GM12865 (cell line): ENCODE measurements around the gene GATA1.

Experiments
- DNase-seq: peaks from one replicate; pipeline ENCODE4 v3.0.0; 2010; ENCODE audit warnings: low read depth
- H3K4me3 ChIP-seq: 2 replicates; pipeline ENCODE4 v1.5.1; 2011; ENCODE audit warnings: mild to moderate bottlenecking, low read depth, low read length, control low read depth
- TF ChIP-seq, protein P1 (sequence below): IDR thresholded peaks from 2 replicates; pipeline ENCODE4 v1.5.1; 2011; ENCODE audit warnings: low read length, control low read depth, low read depth, inconsistent platforms; ENCODE audit not compliant: insufficient read depth; ENCODE audit errors: missing control alignments

Gene GATA1

DNA sequence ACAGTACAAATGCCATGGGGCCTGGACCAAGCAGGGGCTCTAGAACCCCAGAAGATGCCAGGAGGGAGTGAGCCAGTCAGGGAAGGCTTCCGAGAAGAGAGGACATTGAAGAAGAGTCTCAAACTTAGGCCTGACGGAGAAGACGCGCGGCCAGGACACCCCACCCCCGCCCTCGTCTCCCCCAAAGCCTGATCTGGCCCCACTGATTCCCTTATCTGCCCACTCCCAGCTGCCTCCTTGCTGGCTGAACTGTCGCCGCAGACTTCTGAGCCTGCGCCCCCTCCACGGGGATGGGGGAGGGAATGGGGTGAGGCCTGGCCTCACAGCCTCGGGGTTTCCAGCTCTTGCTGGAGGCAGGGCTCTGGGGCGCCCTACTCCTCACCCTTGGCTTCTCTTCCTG lies 3.6 kb upstream of the GATA1 start:
- no peak for DNase-seq
- TF ChIP-seq, protein P1, sequence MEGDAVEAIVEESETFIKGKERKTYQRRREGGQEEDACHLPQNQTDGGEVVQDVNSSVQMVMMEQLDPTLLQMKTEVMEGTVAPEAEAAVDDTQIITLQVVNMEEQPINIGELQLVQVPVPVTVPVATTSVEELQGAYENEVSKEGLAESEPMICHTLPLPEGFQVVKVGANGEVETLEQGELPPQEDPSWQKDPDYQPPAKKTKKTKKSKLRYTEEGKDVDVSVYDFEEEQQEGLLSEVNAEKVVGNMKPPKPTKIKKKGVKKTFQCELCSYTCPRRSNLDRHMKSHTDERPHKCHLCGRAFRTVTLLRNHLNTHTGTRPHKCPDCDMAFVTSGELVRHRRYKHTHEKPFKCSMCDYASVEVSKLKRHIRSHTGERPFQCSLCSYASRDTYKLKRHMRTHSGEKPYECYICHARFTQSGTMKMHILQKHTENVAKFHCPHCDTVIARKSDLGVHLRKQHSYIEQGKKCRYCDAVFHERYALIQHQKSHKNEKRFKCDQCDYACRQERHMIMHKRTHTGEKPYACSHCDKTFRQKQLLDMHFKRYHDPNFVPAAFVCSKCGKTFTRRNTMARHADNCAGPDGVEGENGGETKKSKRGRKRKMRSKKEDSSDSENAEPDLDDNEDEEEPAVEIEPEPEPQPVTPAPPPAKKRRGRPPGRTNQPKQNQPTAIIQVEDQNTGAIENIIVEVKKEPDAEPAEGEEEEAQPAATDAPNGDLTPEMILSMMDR = no peak

DNA sequence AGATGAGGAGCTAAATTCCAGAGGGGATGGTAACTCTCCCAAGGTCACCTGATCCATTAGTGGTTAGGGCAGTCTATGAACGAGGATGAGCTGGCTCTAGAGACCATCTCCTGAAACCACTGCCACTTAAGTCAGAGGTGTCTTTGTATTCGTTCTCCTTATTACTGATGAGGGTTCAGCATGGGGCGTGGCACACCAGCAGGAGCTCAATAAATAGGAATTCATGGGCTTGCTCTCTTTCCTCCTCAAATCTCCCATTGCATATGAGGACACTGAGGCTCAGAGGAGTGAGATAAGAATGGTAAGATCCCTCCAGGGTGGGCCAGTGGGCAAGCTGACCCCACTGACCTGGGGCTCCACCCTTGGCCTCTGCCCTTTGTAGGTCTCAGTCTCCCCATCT lies 1.7 kb upstream of the GATA1 start:
- TF ChIP-seq, protein P1 = no peak
- no peak overlapping the region for H3K4me3 ChIP-seq
- DNase-seq = no peak

More for the DNA sequence above, 3.6 kb upstream of the GATA1 start:
- H3K4me3 ChIP-seq = no peak overlapping the region

DNA sequence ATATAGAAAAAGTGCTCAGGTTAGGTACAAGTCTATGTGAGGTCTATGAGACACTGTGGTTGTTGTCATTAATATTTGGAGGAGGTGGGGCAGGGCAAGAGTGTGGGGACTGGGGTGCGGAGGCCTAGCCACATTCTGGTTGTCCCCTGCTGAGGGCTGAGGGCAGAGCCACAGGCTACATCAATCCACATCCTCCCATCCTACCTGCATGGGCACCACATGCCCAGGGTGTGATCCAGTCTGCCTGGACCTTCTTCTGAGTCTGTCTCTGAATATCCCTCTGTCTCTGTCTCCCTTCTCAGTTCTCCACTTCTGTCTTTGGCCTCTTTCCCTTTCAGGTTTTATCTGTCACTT lies 1.2 kb upstream of the GATA1 start:
- no peak overlapping the region for H3K4me3 ChIP-seq
- TF ChIP-seq, protein P1 = no peak
- DNase-seq = no peak

DNA sequence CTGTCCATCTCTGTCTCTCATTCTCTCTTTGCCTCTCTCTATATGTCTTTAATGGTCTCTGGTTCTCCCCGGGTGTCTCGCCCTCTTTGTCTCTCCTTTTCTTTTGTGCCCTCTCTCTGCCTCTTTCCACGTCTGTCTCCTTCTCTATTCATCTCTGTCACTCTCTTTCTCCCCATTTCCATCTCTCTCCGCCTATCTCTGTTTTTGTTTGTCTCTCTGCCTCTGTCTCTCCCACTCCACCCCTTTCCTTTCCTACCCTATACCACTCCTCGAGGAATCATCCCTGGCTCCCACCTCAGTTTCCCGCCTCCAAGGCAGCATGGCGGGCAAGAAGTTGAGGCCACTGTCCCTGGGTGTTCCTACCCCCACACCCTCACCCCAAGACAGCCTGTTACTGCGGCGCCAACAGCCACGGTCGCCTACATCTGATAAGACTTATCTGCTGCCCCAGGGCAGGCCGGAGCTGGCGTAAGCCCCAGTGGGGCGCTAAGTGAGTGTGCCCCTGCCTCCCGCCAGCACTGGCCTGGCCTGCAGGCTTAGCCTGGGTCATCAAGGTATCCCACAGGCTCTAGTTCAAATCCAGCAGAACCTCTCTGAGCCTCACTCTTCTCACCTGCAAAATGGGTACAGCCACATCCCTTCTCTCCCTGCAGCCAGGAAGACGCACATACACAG lies 713 bp upstream of the GATA1 start:
- DNase-seq = no peak
- no peak overlapping the region for H3K4me3 ChIP-seq
- TF ChIP-seq, protein P1 = no peak

DNA sequence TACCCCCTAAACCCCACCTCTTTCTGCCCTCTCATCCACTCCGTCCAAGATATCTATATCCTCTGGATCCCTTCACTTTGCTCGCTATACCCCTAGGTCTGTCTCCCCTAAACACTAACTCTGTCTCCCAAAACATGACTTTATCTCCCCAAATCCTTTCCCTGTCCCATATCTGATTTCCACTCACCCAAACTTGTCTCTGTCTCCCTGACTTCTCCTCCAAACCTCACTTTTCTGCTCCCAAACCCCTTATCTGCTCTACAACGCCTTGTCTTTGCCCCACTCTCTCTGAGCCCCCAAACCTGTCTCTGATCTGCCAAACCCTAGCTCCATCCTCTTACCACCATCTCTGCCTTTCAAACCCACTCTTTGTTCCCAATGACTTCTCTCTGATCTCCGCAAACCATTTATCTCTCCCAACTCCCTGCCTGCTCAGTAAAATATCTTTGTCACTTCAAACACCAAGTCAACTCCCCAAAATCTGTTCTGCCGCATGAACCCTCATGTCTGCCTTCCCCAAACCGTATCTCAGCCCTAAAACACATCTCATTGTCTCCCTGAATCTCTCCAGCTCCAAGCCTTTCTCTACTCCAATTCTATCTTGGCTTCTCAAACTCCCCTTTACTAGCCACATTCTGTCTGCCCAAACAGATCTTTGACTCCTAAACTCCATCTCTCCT lies 575 bp downstream of the GATA1 start:
- no peak overlapping the region for H3K4me3 ChIP-seq
- TF ChIP-seq, protein P1 = no peak
- DNase-seq = no peak

DNA sequence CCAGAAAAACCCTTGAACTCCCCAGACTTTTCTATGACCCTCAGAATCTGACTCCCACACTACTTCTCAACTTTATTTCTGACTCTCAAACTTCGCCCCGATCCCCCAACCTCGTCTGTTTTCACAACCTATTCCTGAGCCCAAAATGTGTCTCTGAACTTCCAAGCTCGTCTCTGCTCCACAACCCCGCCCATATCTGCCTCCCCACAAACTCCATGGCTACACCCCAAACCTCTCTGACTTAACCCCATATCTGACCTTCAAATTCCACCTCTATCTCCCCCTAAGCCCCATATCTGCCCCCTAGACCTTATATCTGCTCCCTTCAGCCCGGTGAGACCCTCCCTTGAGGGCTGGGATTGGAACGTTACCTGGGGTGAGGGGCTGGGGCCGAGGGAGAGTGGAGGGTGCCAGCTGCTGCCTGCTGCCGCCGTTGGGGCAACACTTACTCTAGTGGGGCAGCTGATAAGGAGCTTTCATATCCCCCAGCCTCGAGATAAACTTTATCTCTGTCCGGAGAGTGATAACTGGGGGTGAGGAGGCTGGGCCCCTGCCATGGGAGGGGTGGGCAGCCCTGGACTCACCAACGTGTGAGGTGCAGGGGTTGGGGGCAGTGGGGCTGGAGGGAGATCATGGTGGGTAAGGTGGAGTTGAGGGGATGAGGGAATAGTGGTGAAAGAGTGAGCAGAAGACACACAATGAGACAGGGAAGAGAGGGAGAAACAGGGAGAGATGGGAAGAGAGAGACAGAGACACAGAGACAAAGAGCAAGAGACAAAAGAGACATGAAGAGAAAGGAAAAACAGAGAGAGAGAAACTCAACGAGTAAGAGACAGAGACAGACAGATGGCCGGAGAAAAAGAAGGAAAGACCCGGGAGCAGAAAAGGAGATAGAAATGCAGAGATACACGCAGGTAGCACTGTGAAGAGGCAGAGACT lies 1.4 kb downstream of the GATA1 start:
- TF ChIP-seq, protein P1 = no peak
- H3K4me3 ChIP-seq = no peak overlapping the region
- no peak for DNase-seq
